Epidermal melanocyte (primary cell): Measurements from ENCODE around the gene FHIT.
"Not testable (repeated sequence)": the region's sequence is repeated elsewhere in the genome, so short reads cannot be mapped to it uniquely, and the experiment has no call there.

ENCODE experiments used
- DNase-seq: peaks from one replicate; pipeline ENCODE4 v3.0.0; 2011; ENCODE audit warnings: low spot score; ENCODE audit not compliant: insufficient read length

FHIT gene

GRCh38 chr3:61227799-61228198 lies 23.5 kb downstream of the FHIT start:
- DNase-seq, result no peak

GRCh38 chr3:61226166-61226686 lies 25.0 kb downstream of the FHIT start:
- DNase-seq, result no peak

- no peak for DNase-seq
Observed at GRCh38 chr3:61224823-61225222, 26.4 kb downstream of the FHIT start.

- DNase-seq, result no peak
Observed at GRCh38 chr3:61223451-61223850, 27.8 kb downstream of the FHIT start.

GRCh38 chr3:61222467-61222866 lies 28.8 kb downstream of the FHIT start:
- DNase-seq, result no peak

- DNase-seq, result no peak
Observed at GRCh38 chr3:61221759-61222362, 29.4 kb downstream of the FHIT start.

- DNase-seq, result no peak
Observed at GRCh38 chr3:61218504-61218903, 32.7 kb downstream of the FHIT start.

- DNase-seq, result not testable (repeated sequence)
Observed at GRCh38 chr3:61216171-61216570, 35.1 kb downstream of the FHIT start.

- DNase-seq, result no peak
Observed at GRCh38 chr3:61202086-61202485, 49.2 kb downstream of the FHIT start.

- DNase-seq, result no peak
Observed at GRCh38 chr3:61201071-61201470, 50.2 kb downstream of the FHIT start.

GRCh38 chr3:61200270-61200669 lies 51.0 kb downstream of the FHIT start:
- DNase-seq, result no peak

- no peak for DNase-seq
Observed at GRCh38 chr3:61199843-61200242, 51.4 kb downstream of the FHIT start.

- DNase-seq, result no peak
Observed at GRCh38 chr3:61194892-61195538, 56.2 kb downstream of the FHIT start.

GRCh38 chr3:61192222-61192621 lies 59.0 kb downstream of the FHIT start:
- DNase-seq, result no peak

- DNase-seq, result not testable (repeated sequence)
Observed at GRCh38 chr3:61190205-61190604, 61.0 kb downstream of the FHIT start.

- no peak for DNase-seq
Observed at GRCh38 chr3:61186030-61186429, 65.2 kb downstream of the FHIT start.

GRCh38 chr3:61184956-61185355 lies 66.3 kb downstream of the FHIT start:
- no peak for DNase-seq

- no peak for DNase-seq
Observed at GRCh38 chr3:61182662-61183061, 68.6 kb downstream of the FHIT start.

GRCh38 chr3:61181874-61182273 lies 69.4 kb downstream of the FHIT start:
- no peak for DNase-seq

GRCh38 chr3:61180206-61180605 lies 71.0 kb downstream of the FHIT start:
- no peak for DNase-seq

- DNase-seq, result no peak
Observed at GRCh38 chr3:61178167-61178566, 73.1 kb downstream of the FHIT start.

GRCh38 chr3:61177450-61177849 lies 73.8 kb downstream of the FHIT start:
- DNase-seq, result no peak

GRCh38 chr3:61173676-61174075 lies 77.6 kb downstream of the FHIT start:
- DNase-seq, result no peak
